Naive thymus-derived CD8-positive, alpha-beta T cell (primary cell): ENCODE results near the gene GSTA1. TPM values are rescaled to one million over a fixed set of nuclear protein-coding genes. Genes with fewer than 3 reads are reported as not detected.

Experiments
- polyA plus RNA-seq, 3 donors: library from polyadenylated mRNA; unstranded; fragments of 300-500 nt; fragmentation: Illumina TruSeq; gene quantifications; one replicate each; pipeline ENCODE4 v1.2.3, GENCODE V29; 2021
- total RNA-seq, 8 experiments: library from RNA in 2 of 8; stranded (reverse) in 2 of 8; gene quantifications; one replicate each; pipeline ENCODE4 v1.2.3 and lab custom pipeline; 2021 to 2026

GSTA1 gene
- total and polyA plus RNA-seq, 5 experiments from 2014 or later: not detected

Other genes with a start within 250 kb of the GSTA1 start
- gene TRAM2, start 226.8 kb downstream of the GSTA1 start, total RNA-seq: 1 to 10 TPM; 9.4 to 9.9 TPM
- 1 to 10 TPM; 3.1 to 4.9 (median 3.3) TPM for gene TRAM2, start 226.8 kb downstream of the GSTA1 start, polyA plus RNA-seq
- gene TMEM14A, start 132.7 kb downstream of the GSTA1 start, total RNA-seq: 1 to 10 TPM; 7.3 to 8.3 TPM
- 10 to 100 TPM; 22.4 to 36.0 (median 32.7) TPM for gene TMEM14A, start 132.7 kb downstream of the GSTA1 start, polyA plus RNA-seq
- not detected for gene GSTA2, start 40.3 kb downstream of the GSTA1 start, total RNA-seq
- gene GSTA2, start 40.3 kb downstream of the GSTA1 start, polyA plus RNA-seq: not detected
- gene GSTA5, start 37.0 kb upstream of the GSTA1 start, total RNA-seq: not detected
- gene GSTA5, start 37.0 kb upstream of the GSTA1 start, polyA plus RNA-seq: not detected
- gene GSTA3, start 105.9 kb upstream of the GSTA1 start, total RNA-seq: not detected
- gene GSTA3, start 105.9 kb upstream of the GSTA1 start, polyA plus RNA-seq: not detected
- gene GSTA4, start 191.5 kb upstream of the GSTA1 start, total RNA-seq: under 1 TPM; 0.39 to 0.69 TPM
- 1 to 10 TPM; 1.2 to 3.7 (median 3.4) TPM for gene GSTA4, start 191.5 kb upstream of the GSTA1 start, polyA plus RNA-seq